Upper lobe of right lung (tissue), 1 donor: ENCODE measurements around the gene ADGRF3. TPM values are rescaled to one million over a fixed set of nuclear protein-coding genes. Genes with fewer than 3 reads are reported as not detected.
A peak's percentile ranks its signal among the peaks of the same experiment; 100 is the strongest.

Experiments
- ATAC-seq: fragments of 200-7000 bp; cut with Tn5 transposase; one replicate; pipeline ENCODE4 v1.9.1; 2020; ENCODE audit warnings: mild to moderate bottlenecking, moderate library complexity
- DNase-seq: peaks from one replicate; pipeline ENCODE4 v3.0.0-alpha.2; 2020
- H3K27ac ChIP-seq: fragments of 200-600 bp; one replicate; pipeline ENCODE4 v1.8.0; 2022
- H3K27me3 ChIP-seq: fragments of 200-600 bp; one replicate; pipeline ENCODE4 v1.8.0; 2022; ENCODE audit warnings: mild to moderate bottlenecking
- H3K36me3 ChIP-seq: fragments of 200-600 bp; one replicate; pipeline ENCODE4 v1.8.0; 2022
- H3K4me1 ChIP-seq: fragments of 200-600 bp; one replicate; pipeline ENCODE4 v1.8.0; 2022
- H3K4me3 ChIP-seq: fragments of 200-600 bp; one replicate; pipeline ENCODE4 v1.8.0; 2022; ENCODE audit warnings: mild to moderate bottlenecking
- H3K9me3 ChIP-seq: fragments of 200-600 bp; one replicate; pipeline ENCODE4 v1.8.0; 2022
- CTCF ChIP-seq: fragments of 200-600 bp; IDR thresholded peaks from one replicate; pipeline ENCODE4 v1.8.0; 2022; ENCODE audit warnings: antibody characterized with exemption
- intact Hi-C: fragments of 100-400 bp; cut with DNase I; formaldehyde crosslinking; loops from one replicate; pipeline ENCODE4 v1.11.0; 2022
- total RNA-seq: library from RNA; stranded (reverse); fragmentation: NEBNext Ultra II Directional; extraction: Animal tissue kit (Norgen Biotek cat#: 25700); gene quantifications from one replicate; pipeline ENCODE4 v1.2.1, GENCODE V29; 2021
- donor health status: DM: no; HTN: yes; CAD: no; lungs with severe emphysema.

ADGRF3 gene
- total RNA-seq, 1 donor from 2014 or later: 0.17 TPM

- no peaks in the 10 kb centered on the region for H3K27me3 ChIP-seq
- TF ChIP-seq CTCF: no peak
- H3K9me3 ChIP-seq: no peaks in the 10 kb centered on the region
- peak; percentile 99 for DNase-seq
- H3K27ac ChIP-seq: peak within 1 kb of the TSS; percentile 92
- H3K4me3 ChIP-seq: peak within 1 kb of the TSS; percentile 85
- H3K36me3 ChIP-seq: no peaks in the 10 kb centered on the region
- intact Hi-C loops: no loop called here
- peaks cover 33% of the 10 kb centered on the region for H3K4me1 ChIP-seq
- peak; percentile 99 for ATAC-seq
These were observed 790 bp downstream of the ADGRF3 start, which contains the start of gene SELENOI for GRCh38 chr2:26345545-26346453. TSS of gene SELENOI (plus strand) at chr2:26346143. CDS start at chr2:26346233, 90 bp downstream.

- intact Hi-C loops: no loop called here
These were observed 1.4 kb downstream of the ADGRF3 start for GRCh38 chr2:26345283-26345544.

GRCh38 chr2:26344581-26345282, 1.9 kb downstream of the ADGRF3 start:
- no peaks in the 10 kb centered on the region for H3K36me3 ChIP-seq
- no peak for ATAC-seq
- intact Hi-C loops: no loop called here
- H3K4me3 ChIP-seq: peak overlapping the region; percentile 85
- no peak for TF ChIP-seq CTCF
- H3K4me1 ChIP-seq: peaks cover 33% of the 10 kb centered on the region
- peak overlapping the region; percentile 92 for H3K27ac ChIP-seq
- no peaks in the 10 kb centered on the region for H3K27me3 ChIP-seq
- H3K9me3 ChIP-seq: no peaks in the 10 kb centered on the region
- DNase-seq: no peak

More at GRCh38 chr2:26345283-26345544, 1.4 kb downstream of the ADGRF3 start:
- H3K4me1 ChIP-seq: peaks cover 33% of the 10 kb centered on the region
- DNase-seq (no peak), ATAC-seq (no peak)
- H3K27ac ChIP-seq: peak overlapping the region; percentile 92
- peak overlapping the region; percentile 85 for H3K4me3 ChIP-seq
- TF ChIP-seq CTCF: no peak
- no peaks in the 10 kb centered on the region for H3K36me3 ChIP-seq
- no peaks in the 10 kb centered on the region for H3K9me3 ChIP-seq
- no peaks in the 10 kb centered on the region for H3K27me3 ChIP-seq

DNA sequence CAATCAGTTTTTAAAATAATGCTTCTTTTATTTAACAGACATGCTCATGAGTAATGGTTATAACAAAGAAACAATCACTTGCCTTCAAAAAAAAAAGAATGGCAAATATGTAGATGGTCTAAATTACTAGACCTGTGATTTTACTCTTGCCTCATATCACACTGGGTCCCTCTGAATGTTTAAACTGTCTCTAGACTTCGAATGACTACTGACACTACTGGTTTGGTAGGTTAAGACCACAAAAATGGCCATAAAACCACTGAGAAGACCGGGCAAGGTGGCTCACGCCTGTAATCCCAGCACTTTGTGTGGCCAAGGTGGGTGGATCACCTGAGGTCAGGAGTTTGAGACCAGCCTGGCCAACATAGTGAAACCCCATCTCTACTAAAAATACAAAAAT, 5.8 kb downstream of the ADGRF3 start:
- Histone ChIP-seq H3K4me1 (peaks cover 13% of the 10 kb centered on the region), H3K9me3 (no peaks in the 10 kb centered on the region), H3K27ac (no peak overlapping the region), H3K36me3 (no peaks in the 10 kb centered on the region), H3K27me3 (no peaks in the 10 kb centered on the region), H3K4me3 (no peak overlapping the region)
- ATAC-seq (no peak), DNase-seq (no peak)
- intact Hi-C loops: no loop called here
- TF ChIP-seq CTCF: no peak

- DNase-seq (no peak), ATAC-seq (no peak)
- Histone ChIP-seq H3K36me3 (no peaks in the 10 kb centered on the region), H3K4me3 (no peak overlapping the region), H3K27me3 (no peaks in the 10 kb centered on the region), H3K4me1 (no peaks in the 10 kb centered on the region), H3K27ac (no peak overlapping the region), H3K9me3 (no peaks in the 10 kb centered on the region)
- intact Hi-C loops: no loop called here
- TF ChIP-seq CTCF: no peak
These were observed 9.3 kb downstream of the ADGRF3 start for GRCh38 chr2:26337298-26337697.
